Activated CD8-positive, alpha-beta memory T cell treated with anti-CD3 and anti-CD28 coated beads for 1 hour (primary cell): ENCODE data around the gene BICD1.

Experiments used
- DNase-seq, 2 donors: peaks; one replicate each; pipeline ENCODE4 v3.0.0-alpha.2; 2020; ENCODE audit warnings: low read depth in 1 of 2; ENCODE audit errors: extremely low read depth in 1 of 2

BICD1 gene

DNA sequence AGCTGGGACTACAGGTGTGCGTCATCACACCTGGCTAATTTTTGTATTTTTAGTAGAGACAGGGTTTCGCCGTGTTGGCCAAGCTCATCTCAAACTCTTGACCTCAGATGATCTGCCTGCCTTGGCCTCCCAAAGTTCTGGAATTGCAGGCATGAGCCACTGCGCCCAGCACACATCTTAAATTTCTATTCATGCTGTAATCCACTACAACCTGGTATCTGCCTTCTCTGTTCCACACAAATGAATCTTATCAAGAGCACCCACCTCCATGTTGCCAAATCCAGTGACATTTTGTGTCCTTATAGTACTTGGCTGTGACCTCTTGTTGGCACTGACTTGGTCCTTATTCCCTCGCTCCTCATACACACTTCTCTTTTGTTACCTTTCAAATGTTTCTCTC, 5.8 kb upstream of the BICD1 start:
- DNase-seq: no peak

DNA sequence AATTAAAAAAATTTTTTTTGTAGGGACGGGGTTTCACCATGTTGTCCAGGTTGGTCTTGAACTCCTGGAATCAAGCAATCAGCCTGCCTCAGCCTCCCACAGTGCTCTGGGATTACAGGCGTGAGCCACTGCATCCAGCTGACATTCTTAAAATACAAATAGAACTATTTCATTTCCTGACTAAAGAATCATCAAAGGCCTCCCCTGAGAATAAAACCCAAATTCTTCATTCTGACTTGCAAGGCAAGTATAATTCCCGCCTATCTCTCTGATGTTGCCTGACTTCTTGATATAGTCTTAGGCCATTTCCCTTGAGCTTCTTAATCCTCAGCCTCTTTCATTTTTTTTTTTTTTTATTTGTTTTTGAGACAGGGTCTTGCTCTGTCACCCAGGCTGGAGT, 4.4 kb upstream of the BICD1 start:
- no peak for DNase-seq

DNA sequence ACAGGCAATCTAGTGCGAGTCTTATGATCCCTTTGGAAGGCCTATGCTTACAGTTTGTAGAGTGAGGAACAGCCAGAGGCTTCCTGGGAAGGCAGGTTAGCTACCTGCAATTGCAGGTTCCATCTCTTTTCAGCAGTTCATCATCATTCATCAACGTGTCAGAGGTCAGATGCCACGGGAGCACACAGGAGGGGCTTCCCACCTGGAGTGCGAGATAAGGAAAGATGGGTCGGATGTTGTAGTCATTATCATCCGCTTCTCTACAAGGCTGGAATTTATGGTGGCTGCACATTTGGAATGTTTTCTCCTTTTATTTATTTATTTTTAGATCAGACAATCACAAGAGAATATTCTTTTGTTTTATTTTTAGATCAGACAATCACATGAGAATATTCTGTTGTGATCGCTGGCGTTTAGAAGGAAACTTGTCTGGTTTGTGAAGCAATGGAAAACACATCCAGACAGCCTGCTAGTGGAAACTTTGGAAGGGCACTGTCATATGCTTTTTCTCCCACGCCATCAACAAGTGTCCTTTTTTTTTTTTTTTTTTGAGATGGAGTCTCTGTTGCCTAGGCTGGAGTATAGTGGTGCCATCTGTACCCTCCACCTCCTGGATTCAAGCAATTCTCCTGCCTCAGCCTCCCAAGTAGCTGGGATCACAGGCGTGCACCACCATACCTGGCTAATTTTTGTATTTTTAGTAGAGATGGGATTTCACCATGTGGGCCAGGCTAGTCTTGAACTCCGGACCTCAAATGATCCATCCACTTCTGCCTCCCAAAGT, 1.9 kb upstream of the BICD1 start:
- DNase-seq: no peak

DNA sequence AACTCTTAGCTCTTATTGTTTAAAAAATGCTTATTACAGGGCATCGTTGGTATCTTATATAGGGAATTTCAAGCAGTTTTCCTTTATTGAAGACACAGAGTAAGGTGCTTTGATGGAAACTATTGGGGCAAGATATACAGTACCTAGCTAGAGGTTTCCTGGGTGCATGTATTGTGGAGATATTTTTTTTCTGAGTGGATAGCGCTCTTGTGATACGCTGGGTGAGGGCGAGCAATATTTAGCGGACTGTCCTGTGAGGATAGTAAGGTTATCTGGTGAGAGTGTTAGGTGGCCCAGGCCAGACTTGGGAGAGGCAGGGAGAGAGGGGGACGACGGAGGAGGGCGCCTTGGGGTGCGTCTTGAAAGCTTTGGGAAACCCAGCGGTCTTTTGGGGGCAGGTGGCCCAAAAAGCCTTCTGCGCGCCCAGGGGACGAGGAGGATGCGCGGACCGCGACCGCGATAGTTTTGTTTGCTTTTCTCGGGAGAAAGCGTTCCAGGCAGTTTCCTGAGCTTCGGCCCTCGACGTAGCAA, 596 bp upstream of the BICD1 start:
- no peak for DNase-seq

DNA sequence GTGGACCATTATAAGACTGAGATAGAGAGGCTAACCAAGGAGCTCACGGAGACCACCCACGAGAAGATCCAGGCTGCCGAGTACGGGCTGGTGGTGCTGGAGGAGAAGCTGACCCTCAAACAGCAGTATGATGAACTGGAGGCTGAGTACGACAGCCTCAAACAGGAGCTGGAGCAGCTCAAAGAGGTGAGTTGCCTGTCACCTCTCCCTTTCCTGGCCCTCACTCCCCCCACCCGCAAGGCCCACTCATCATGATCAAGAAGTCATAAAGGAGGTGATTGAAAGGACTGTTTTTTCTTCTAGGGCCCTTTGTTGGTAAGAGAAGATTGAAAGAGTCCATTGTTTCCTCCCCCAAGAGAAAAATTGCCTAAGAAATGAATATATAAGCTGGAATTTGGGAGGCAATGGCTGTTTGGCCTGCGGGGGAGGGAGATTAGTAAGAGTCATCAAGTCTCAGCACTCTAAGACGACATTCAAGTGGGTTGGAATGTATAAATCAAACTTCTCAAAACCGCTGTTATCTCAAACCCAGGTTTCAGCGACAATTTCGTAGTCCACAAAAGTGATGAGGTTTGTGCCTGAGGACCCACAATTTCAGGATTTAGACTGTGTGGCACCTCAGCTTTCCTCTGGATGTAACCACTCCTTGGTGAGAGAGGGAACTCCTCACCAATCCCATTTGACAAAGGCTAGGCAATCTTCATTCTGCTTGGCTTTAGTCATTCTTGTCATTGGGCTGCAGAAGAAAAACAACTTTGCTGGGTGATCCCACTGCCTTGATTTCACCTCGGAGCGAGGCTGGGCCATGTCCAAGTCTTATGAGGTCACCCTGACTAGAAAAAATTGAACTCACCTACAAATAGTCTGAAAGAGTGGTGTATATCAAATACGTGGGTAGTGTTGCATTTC, 966 bp downstream of the BICD1 start:
- DNase-seq: no peak

DNA sequence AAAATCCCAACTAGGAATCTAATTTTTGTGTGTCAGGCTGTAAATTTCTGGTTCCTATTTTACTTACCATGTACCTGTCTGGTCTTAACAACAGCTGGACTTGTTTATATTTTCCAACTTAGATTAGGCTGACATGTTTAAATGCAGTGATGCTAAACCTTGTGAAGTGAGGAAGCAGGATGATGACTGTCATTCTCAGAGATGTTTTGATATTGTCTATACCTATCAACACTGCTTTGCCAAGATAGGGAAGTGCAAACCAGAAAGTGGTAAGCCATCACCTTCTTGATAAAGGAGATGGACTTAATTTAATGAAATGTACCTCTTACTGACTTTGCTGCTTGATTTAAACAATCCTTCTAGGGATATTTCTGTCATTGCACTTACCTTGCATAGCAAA, 2.1 kb downstream of the BICD1 start:
- no peak for DNase-seq

GRCh38 chr12:32110417-32110816, 3.8 kb downstream of the BICD1 start:
- no peak for DNase-seq

GRCh38 chr12:32110942-32111341, 4.3 kb downstream of the BICD1 start:
- no peak for DNase-seq

DNA sequence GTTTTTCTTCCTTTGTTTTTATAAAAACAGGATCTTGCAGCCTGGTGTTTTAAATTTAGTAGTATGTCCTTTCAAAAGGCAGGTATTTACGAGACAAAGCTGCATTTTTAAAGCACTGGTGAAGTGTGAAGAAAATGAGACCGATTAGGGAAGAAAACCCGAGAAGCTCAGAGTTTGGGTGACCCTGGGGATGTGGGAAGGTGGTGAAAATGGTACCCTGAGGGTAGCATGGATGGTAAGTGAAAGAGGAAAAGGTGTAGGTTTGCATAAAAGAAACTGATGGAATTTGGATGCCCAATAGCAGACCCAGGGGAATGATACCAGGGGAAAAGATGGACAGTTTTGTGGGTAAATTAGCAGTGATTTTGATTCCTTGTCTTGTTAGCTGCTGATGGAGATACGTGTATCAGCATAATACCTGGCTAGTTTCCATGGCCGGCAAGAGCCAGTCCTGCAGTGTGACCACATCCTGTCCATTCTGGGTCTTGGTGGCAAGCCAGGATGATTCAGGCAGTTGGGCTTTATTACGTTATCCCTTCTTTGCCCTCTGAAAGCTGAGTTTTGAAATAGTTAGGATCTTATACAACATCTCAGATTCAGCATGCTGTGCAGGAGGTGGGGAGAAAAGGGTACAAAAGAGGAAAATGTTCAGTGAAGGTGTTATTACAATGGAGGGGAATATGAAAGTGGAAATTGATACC, 8.9 kb downstream of the BICD1 start:
- DNase-seq: no peak

- no peak for DNase-seq
Observed at GRCh38 chr12:32116897-32117296, 10.2 kb downstream of the BICD1 start.

DNA sequence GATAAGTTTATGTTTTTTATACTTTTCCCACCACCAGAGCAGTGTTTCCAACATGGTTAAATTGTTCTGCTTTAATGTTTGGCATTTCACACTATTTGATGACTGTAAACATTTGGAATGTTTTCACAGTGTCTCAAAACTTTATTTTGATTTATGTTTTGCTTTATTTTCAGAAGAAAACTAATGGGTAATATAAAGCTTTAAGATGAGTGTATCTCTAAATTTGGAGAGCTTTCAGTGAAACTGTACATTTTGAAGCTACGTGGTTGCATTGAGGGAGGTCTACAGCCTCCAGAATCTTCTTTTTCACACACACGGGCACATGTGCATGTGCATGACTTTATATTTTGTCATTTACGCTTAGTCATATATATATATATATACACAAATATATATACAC, 10.7 kb downstream of the BICD1 start:
- no peak for DNase-seq

GRCh38 chr12:32118806-32119205, 12.2 kb downstream of the BICD1 start:
- no peak for DNase-seq

- no peak for DNase-seq
Observed at GRCh38 chr12:32120419-32120818, 13.8 kb downstream of the BICD1 start.

- DNase-seq: no peak
Observed at GRCh38 chr12:32124637-32125036, 18.0 kb downstream of the BICD1 start.

GRCh38 chr12:32125455-32126084, 18.9 kb downstream of the BICD1 start:
- no peak for DNase-seq

GRCh38 chr12:32126720-32127119, 20.1 kb downstream of the BICD1 start:
- no peak for DNase-seq

GRCh38 chr12:32131666-32132065, 25.0 kb downstream of the BICD1 start:
- DNase-seq: no peak

DNA sequence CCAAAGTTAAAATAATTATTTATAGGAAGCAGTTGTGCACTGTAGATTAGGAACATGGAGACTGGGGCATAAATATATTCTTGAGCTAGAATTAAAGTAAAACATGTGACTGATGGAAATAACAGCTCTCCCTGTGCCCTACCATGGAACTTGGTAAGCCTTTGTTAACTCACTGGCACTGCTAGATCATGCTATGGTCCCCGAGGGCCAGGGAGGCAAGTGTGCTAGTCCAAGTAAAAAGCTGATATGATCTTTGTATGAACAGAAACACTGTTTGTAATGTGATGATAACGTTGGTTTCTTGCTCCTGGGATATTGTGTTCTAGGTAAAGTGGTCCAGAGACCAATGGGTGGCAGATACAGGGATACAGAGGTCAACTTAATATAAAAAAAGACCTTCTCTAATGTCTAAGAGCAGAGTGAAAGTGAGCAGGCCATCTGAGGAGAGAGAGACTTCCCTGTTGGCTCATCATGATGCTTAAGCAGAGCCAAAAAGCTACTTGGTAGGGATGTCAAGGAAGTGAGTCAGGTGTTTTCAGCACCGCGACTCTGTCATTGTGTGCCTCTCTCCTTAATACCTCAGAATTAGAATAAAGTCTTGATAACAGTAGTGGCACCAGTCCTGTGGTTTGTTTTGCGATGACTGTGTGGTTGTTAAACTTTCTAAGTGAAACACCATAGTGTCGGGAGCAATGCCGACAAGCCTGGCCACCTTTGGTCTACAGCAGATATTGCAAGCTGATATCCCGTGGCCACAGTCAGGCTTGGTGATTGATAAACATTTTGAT, 27.6 kb downstream of the BICD1 start:
- DNase-seq: no peak

DNA sequence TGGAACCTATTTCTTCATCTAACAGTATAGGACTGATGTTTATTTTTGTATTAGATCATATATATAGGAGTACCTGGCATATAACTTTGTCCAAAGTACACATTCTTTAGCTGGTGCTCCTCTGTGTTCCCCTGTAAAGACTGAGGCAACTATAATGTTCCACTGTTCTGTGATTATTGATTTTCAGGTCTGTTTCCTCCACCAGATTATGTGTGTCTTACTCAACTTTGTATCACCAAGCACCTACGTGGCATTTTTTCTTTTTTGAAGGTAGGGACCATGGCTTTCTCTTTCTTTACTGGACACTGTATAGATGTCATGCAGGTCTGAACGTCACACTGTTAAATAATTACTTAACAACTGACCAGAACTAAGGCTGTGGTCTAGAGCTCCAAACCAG, 29.3 kb downstream of the BICD1 start:
- no peak for DNase-seq

DNA sequence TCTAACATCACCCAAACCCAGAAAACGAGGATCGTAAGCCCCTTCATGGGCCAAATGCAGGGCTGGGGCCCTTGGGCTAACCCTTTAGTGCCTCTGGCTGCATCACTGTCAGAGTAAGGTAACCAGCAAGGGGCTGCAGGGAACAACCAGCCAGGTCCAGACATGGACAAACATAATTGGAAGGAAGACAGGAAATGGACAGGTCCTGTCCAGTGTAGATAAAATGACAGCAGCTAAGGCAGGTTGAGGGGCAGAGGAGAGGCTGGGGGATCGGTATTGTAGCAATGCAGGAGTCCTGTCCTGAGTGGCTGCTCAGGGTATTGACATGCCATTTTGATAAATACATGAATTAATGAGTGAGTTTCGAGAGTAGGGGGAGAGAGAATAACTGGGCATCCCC, 29.8 kb downstream of the BICD1 start:
- DNase-seq: no peak
